Measurements from ENCODE around the gene GSTA1. TPM values are rescaled to one million over a fixed set of nuclear protein-coding genes. Genes with fewer than 3 reads are reported as not detected.
A peak's percentile ranks its signal among the peaks of the same experiment; 100 is the strongest.
"Not testable (repeated sequence)": the region's sequence is repeated elsewhere in the genome, so short reads cannot be mapped to it uniquely, and the experiment has no call there.

The GSTA1 gene
- total RNA-seq (1,177 and 1,195 TPM in 2 replicates), polyA plus RNA-seq (767 and 1,158 TPM in 2 replicates)

- Histone ChIP-seq H3K79me2 (peaks cover 20% of the 10 kb centered on the region), H3K4me2 (peak within 1 kb of the TSS; percentile 70), H3K27ac (peak within 1 kb of the TSS; percentile 13), H3K4me3 (peak within 1 kb of the TSS; percentile 12)
- H3K4me1 ChIP-seq (ENCODE audit: insufficient read depth); H4K20me1 ChIP-seq (ENCODE audit: insufficient read depth, poor library complexity, severe bottlenecking); H2AFZ ChIP-seq; H3K36me3 ChIP-seq (replicated peaks; ENCODE audit: insufficient read depth, low read depth); H3K27me3 ChIP-seq; H3K9me2 ChIP-seq (replicated peaks; ENCODE audit: insufficient read depth); H3K9me3 ChIP-seq (ENCODE audit: low read depth): not testable (repeated sequence)
- WGBS (ENCODE audit: low lambda C conversion rate, missing lambda C conversion rate): 39% methylated on average over 5 of the region's 5 CpGs
- peak; percentile 22 for DNase-seq (ENCODE audit: low spot score)
Observed at GRCh38 chr6:52803668-52804255, at the start of gene GSTA1. Gene GSTA1 (minus strand): TSS chr6:52803816. CDS start chr6:52799267, 4,549 bp downstream.

GRCh38 chr6:52849137-52849536 is 45.5 kb upstream of the GSTA1 start:
- no peak for DNase-seq (ENCODE audit: low spot score)
- no peaks in the 10 kb centered on the region for H3K9me3 ChIP-seq (ENCODE audit: low read depth)
- no peaks in the 10 kb centered on the region for H3K79me2 ChIP-seq
- peaks cover 9% of the 10 kb centered on the region for H3K4me1 ChIP-seq (ENCODE audit: insufficient read depth)
- H3K36me3 ChIP-seq (replicated peaks; ENCODE audit: insufficient read depth, low read depth): no peaks in the 10 kb centered on the region
- TF ChIP-seq, protein P1, sequence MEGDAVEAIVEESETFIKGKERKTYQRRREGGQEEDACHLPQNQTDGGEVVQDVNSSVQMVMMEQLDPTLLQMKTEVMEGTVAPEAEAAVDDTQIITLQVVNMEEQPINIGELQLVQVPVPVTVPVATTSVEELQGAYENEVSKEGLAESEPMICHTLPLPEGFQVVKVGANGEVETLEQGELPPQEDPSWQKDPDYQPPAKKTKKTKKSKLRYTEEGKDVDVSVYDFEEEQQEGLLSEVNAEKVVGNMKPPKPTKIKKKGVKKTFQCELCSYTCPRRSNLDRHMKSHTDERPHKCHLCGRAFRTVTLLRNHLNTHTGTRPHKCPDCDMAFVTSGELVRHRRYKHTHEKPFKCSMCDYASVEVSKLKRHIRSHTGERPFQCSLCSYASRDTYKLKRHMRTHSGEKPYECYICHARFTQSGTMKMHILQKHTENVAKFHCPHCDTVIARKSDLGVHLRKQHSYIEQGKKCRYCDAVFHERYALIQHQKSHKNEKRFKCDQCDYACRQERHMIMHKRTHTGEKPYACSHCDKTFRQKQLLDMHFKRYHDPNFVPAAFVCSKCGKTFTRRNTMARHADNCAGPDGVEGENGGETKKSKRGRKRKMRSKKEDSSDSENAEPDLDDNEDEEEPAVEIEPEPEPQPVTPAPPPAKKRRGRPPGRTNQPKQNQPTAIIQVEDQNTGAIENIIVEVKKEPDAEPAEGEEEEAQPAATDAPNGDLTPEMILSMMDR (IDR thresholded peaks at IDR 0.05; ENCODE audit: poor library complexity): no peak
- TF ChIP-seq EZH2 (IDR thresholded peaks at IDR 0.05; ENCODE audit: borderline replicate concordance): no peak
- TF ChIP-seq EZH2phosphoT487 (IDR thresholded peaks at IDR 0.05; ENCODE audit: low read depth, severe bottlenecking, unreplicated experiment): no peak
- no peak overlapping the region for H3K4me3 ChIP-seq
- WGBS (ENCODE audit: low lambda C conversion rate, missing lambda C conversion rate): 85% methylated on average over 4 of the region's 4 CpGs
- H3K27me3 ChIP-seq: no peaks in the 10 kb centered on the region
- H2AFZ ChIP-seq: no peak overlapping the region
- no peaks in the 10 kb centered on the region for H3K9me2 ChIP-seq (replicated peaks; ENCODE audit: insufficient read depth)
- no peak overlapping the region for H3K27ac ChIP-seq
- no peak overlapping the region for H3K4me2 ChIP-seq
- no peaks in the 10 kb centered on the region for H4K20me1 ChIP-seq (ENCODE audit: insufficient read depth, poor library complexity, severe bottlenecking)

- Histone ChIP-seq H3K36me3 (replicated peaks; ENCODE audit: insufficient read depth, low read depth) (no peaks in the 10 kb centered on the region), H3K4me1 (ENCODE audit: insufficient read depth) (peaks cover 9% of the 10 kb centered on the region), H4K20me1 (ENCODE audit: insufficient read depth, poor library complexity, severe bottlenecking) (no peaks in the 10 kb centered on the region), H3K9me3 (ENCODE audit: low read depth) (no peaks in the 10 kb centered on the region), H3K9me2 (replicated peaks; ENCODE audit: insufficient read depth) (no peaks in the 10 kb centered on the region), H3K4me3 (no peak overlapping the region), H3K27ac (peak overlapping the region; percentile 63), H3K4me2 (peak overlapping the region; percentile 7), H3K27me3 (no peaks in the 10 kb centered on the region), H2AFZ (no peak overlapping the region), H3K79me2 (no peaks in the 10 kb centered on the region)
- no peak for DNase-seq (ENCODE audit: low spot score)
- WGBS (ENCODE audit: low lambda C conversion rate, missing lambda C conversion rate): 28% methylated on average over 1 of the region's 1 CpG
- TF ChIP-seq EZH2 (IDR thresholded peaks at IDR 0.05; ENCODE audit: borderline replicate concordance) (no peak), EZH2phosphoT487 (IDR thresholded peaks at IDR 0.05; ENCODE audit: low read depth, severe bottlenecking, unreplicated experiment) (no peak)
- TF ChIP-seq, protein P1 (IDR thresholded peaks at IDR 0.05; ENCODE audit: poor library complexity): no peak
Observed at GRCh38 chr6:52846002-52846401, 42.4 kb upstream of the GSTA1 start.

- WGBS (ENCODE audit: low lambda C conversion rate, missing lambda C conversion rate): 91% methylated on average over 4 of the region's 4 CpGs
- H2AFZ ChIP-seq: no peak overlapping the region
Observed at GRCh38 chr6:52843605-52844004, 40.0 kb upstream of the GSTA1 start.

More at GRCh38 chr6:52843605-52844004, 40.0 kb upstream of the GSTA1 start:
- no peaks in the 10 kb centered on the region for H3K9me3 ChIP-seq (ENCODE audit: low read depth)
- H3K4me1 ChIP-seq (ENCODE audit: insufficient read depth): peaks cover 9% of the 10 kb centered on the region
- no peaks in the 10 kb centered on the region for H3K79me2 ChIP-seq
- TF ChIP-seq EZH2 (IDR thresholded peaks at IDR 0.05; ENCODE audit: borderline replicate concordance) (no peak), EZH2phosphoT487 (IDR thresholded peaks at IDR 0.05; ENCODE audit: low read depth, severe bottlenecking, unreplicated experiment) (no peak)
- TF ChIP-seq, protein P1 (IDR thresholded peaks at IDR 0.05; ENCODE audit: poor library complexity): no peak
- no peak overlapping the region for H3K4me2 ChIP-seq
- H3K27me3 ChIP-seq: no peaks in the 10 kb centered on the region
- H4K20me1 ChIP-seq (ENCODE audit: insufficient read depth, poor library complexity, severe bottlenecking): no peaks in the 10 kb centered on the region
- no peaks in the 10 kb centered on the region for H3K36me3 ChIP-seq (replicated peaks; ENCODE audit: insufficient read depth, low read depth)
- no peak for DNase-seq (ENCODE audit: low spot score)
- no peak overlapping the region for H3K4me3 ChIP-seq
- H3K27ac ChIP-seq: no peak overlapping the region
- no peaks in the 10 kb centered on the region for H3K9me2 ChIP-seq (replicated peaks; ENCODE audit: insufficient read depth)

Measured in hepatocyte (in vitro differentiated cells).